T47D (cell line): ENCODE results near the gene IFT57.

ENCODE experiments used
- DNase-seq, 2 experiments: peaks; one replicate each; pipeline versions ENCODE4 v3.0.0 to v3.0.0-alpha.2; 2011 to 2012; ENCODE audit warnings: low read depth in 1 of 2, low spot score in 1 of 2
- JUND ChIP-seq: IDR thresholded peaks from 2 replicates; pipeline ENCODE4 v1.6.1; 2012; ENCODE audit warnings: low read depth
- in situ Hi-C: cut with HindIII; loops from 2 replicates; pipeline ENCODE4 v1.10.0; 2016; ENCODE audit warnings: low sequenced_read_pairs, low pct_unique_long_range_greater_than_20kb

IFT57 gene

GRCh38 chr3:108202080-108202479 is 20.1 kb downstream of the IFT57 start:
- no peak for TF ChIP-seq JUND
- in situ Hi-C loops = no loop called here
- DNase-seq = no peak

GRCh38 chr3:108201258-108201657 is 21.0 kb downstream of the IFT57 start:
- TF ChIP-seq JUND = no peak
- DNase-seq = no peak
- in situ Hi-C loops = no loop called here

- no peak for DNase-seq
- in situ Hi-C loops = no loop called here
- no peak for TF ChIP-seq JUND
Observed at GRCh38 chr3:108200578-108200977, 21.6 kb downstream of the IFT57 start.

- DNase-seq = no peak
- in situ Hi-C loops = no loop called here
- TF ChIP-seq JUND = no peak
Observed at GRCh38 chr3:108200024-108200423, 22.2 kb downstream of the IFT57 start.

- in situ Hi-C loops = no loop called here
- DNase-seq = no peak
Observed at GRCh38 chr3:108191394-108191793, 30.8 kb downstream of the IFT57 start.

GRCh38 chr3:108190346-108190745 is 31.9 kb downstream of the IFT57 start:
- no peak for TF ChIP-seq JUND
- DNase-seq = no peak
- in situ Hi-C loops = no loop called here

More at GRCh38 chr3:108191394-108191793, 30.8 kb downstream of the IFT57 start:
- no peak for TF ChIP-seq JUND

GRCh38 chr3:108189440-108189839 is 32.8 kb downstream of the IFT57 start:
- in situ Hi-C loops = no loop called here
- TF ChIP-seq JUND = no peak
- DNase-seq = no peak

GRCh38 chr3:108185536-108185935 is 36.7 kb downstream of the IFT57 start:
- in situ Hi-C loops = no loop called here
- no peak for DNase-seq
- TF ChIP-seq JUND = no peak

GRCh38 chr3:108184824-108185223 is 37.4 kb downstream of the IFT57 start:
- DNase-seq = no peak
- in situ Hi-C loops = no loop called here
- no peak for TF ChIP-seq JUND

GRCh38 chr3:108183971-108184370 is 38.3 kb downstream of the IFT57 start:
- TF ChIP-seq JUND = no peak
- in situ Hi-C loops = no loop called here

GRCh38 chr3:108183181-108183580 is 39.0 kb downstream of the IFT57 start:
- no peak for TF ChIP-seq JUND
- DNase-seq = no peak
- in situ Hi-C loops = no loop called here

More at GRCh38 chr3:108183971-108184370, 38.3 kb downstream of the IFT57 start:
- no peak for DNase-seq

- TF ChIP-seq JUND = no peak
- in situ Hi-C loops = no loop called here
- no peak for DNase-seq
Observed at GRCh38 chr3:108182339-108182738, 39.9 kb downstream of the IFT57 start.

GRCh38 chr3:108181172-108181571 is 41.1 kb downstream of the IFT57 start:
- in situ Hi-C loops = no loop called here
- TF ChIP-seq JUND = no peak
- DNase-seq = no peak

- no peak for DNase-seq
- in situ Hi-C loops = no loop called here
- no peak for TF ChIP-seq JUND
Observed at GRCh38 chr3:108180194-108180593, 42.0 kb downstream of the IFT57 start.
